Stimulated activated effector memory CD8-positive, alpha-beta T cell treated with anti-CD3 and anti-CD28 coated beads, Interleukin-12 subunit alpha, Interleukin-12 subunit beta, amount 100 ng/mL, for 72 hours (primary cell): Measurements from ENCODE around the gene GRK7.
"Not testable (repeated sequence)": the region's sequence is repeated elsewhere in the genome, so short reads cannot be mapped to it uniquely, and the experiment has no call there.

Experiments
- ATAC-seq: fragments of 150-1000 bp; cut with Tn5 transposase; 2 replicates; pipeline ENCODE4 v1.10.0; 2021
- DNase-seq, 2 donors: peaks; one replicate each; pipeline ENCODE4 v3.0.0; 2021 to 2022; ENCODE audit warnings: low spot score in 2 of 2
- H3K27ac Mint-ChIP-seq: one replicate; pipeline ENCODE4 v1.8.0; 2022; ENCODE audit warnings: mild to moderate bottlenecking, mixed read lengths
- H3K36me3 Mint-ChIP-seq: one replicate; pipeline ENCODE4 v1.8.0; 2022; ENCODE audit warnings: mild to moderate bottlenecking, mixed read lengths
- H3K4me1 Mint-ChIP-seq: one replicate; pipeline ENCODE4 v1.8.0; 2022; ENCODE audit warnings: mixed read lengths
- H3K4me3 Mint-ChIP-seq: one replicate; pipeline ENCODE4 v1.8.0; 2022; ENCODE audit warnings: mild to moderate bottlenecking, mixed read lengths
- H3K9me3 Mint-ChIP-seq: one replicate; pipeline ENCODE4 v1.8.0; 2022; ENCODE audit warnings: mixed read lengths

GRK7 gene

DNA sequence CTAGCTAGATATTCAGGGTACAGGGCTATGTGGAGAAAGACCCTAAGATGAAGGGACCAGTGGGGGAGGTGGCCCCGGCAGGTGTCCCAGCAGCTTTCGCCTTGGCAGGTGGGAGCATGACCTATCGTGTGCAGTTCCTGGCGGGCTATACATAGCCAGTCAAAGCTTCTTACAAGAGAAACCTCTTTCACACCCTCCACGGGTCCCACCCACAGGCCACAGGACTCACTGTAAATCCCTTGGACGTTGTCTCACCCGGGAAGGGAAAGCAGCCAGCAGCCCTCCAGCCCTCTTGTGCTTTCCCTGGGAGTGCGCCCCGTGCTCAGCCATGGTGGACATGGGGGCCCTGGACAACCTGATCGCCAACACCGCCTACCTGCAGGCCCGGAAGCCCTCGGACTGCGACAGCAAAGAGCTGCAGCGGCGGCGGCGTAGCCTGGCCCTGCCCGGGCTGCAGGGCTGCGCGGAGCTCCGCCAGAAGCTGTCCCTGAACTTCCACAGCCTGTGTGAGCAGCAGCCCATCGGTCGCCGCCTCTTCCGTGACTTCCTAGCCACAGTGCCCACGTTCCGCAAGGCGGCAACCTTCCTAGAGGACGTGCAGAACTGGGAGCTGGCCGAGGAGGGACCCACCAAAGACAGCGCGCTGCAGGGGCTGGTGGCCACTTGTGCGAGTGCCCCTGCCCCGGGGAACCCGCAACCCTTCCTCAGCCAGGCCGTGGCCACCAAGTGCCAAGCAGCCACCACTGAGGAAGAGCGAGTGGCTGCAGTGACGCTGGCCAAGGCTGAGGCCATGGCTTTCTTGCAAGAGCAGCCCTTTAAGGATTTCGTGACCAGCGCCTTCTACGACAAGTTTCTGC lies 15.0 kb downstream of the GRK7 start:
- no peak for DNase-seq
- Mint-ChIP-seq H3K27ac (no peak overlapping the region), H3K4me3 (no peak overlapping the region), H3K9me3 (no peaks in the 10 kb centered on the region), H3K36me3 (no peaks in the 10 kb centered on the region), H3K4me1 (no peaks in the 10 kb centered on the region)
- no peak for ATAC-seq

DNA sequence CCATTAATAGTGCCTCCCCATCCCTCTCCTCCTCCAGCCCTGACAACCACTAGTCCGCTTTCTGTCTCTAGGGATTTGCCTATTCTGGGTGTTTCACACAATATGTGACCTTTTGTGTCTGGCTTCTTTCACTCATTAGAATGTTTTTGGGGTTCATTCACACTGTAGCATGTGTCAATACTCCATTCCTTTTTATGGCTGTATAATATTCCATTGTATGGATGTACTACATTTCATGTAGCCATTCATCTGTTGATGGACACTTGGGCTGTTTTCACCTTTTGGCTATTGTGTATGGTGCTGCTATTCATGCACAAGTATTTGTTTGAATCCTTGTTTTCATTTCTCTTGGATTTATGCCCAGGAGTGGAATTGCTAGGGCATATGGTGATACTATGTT lies 16.5 kb downstream of the GRK7 start:
- Mint-ChIP-seq H3K4me3 (no peak overlapping the region), H3K9me3 (no peaks in the 10 kb centered on the region), H3K4me1 (no peaks in the 10 kb centered on the region), H3K27ac (no peak overlapping the region), H3K36me3 (no peaks in the 10 kb centered on the region)
- ATAC-seq (no peak), DNase-seq (no peak)

- DNase-seq (no peak), ATAC-seq (no peak)
- no peaks in the 10 kb centered on the region for H3K4me1 Mint-ChIP-seq
- no peak overlapping the region for H3K4me3 Mint-ChIP-seq
- H3K27ac Mint-ChIP-seq: no peak overlapping the region
- no peaks in the 10 kb centered on the region for H3K9me3 Mint-ChIP-seq
- H3K36me3 Mint-ChIP-seq: no peaks in the 10 kb centered on the region
Measured at GRCh38 chr3:141782386-141782932, 19.3 kb downstream of the GRK7 start.

DNA sequence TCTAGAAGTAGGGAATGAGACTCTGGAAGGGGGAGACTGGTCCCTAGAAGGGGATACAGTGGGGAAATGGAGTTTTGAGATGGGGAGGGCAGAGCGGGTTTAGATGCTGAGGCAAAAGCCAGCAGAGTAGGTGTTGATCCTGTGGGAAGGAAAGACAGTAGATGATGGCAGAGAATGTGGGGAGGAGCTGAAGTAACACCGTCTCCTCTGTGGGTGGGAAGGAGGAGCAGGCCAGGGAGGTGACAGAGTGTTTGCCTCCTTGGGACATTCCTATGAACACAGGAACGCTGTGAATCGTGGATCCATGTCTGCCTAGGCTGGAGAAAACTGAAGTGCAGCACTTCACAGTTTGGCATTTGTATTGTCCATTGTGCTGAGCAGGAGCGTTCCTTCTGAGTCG lies 20.4 kb downstream of the GRK7 start:
- no peak overlapping the region for H3K27ac Mint-ChIP-seq

GRCh38 chr3:141784096-141784495 lies 20.9 kb downstream of the GRK7 start:
- DNase-seq (no peak), ATAC-seq (no peak)
- no peak overlapping the region for H3K4me3 Mint-ChIP-seq
- H3K27ac Mint-ChIP-seq: no peak overlapping the region
- no peaks in the 10 kb centered on the region for H3K9me3 Mint-ChIP-seq
- no peaks in the 10 kb centered on the region for H3K4me1 Mint-ChIP-seq
- H3K36me3 Mint-ChIP-seq: no peaks in the 10 kb centered on the region

More for the DNA sequence above, 20.4 kb downstream of the GRK7 start:
- no peak overlapping the region for H3K4me3 Mint-ChIP-seq
- no peak for ATAC-seq
- no peak for DNase-seq
- H3K36me3 Mint-ChIP-seq: no peaks in the 10 kb centered on the region
- no peaks in the 10 kb centered on the region for H3K9me3 Mint-ChIP-seq
- no peaks in the 10 kb centered on the region for H3K4me1 Mint-ChIP-seq

DNA sequence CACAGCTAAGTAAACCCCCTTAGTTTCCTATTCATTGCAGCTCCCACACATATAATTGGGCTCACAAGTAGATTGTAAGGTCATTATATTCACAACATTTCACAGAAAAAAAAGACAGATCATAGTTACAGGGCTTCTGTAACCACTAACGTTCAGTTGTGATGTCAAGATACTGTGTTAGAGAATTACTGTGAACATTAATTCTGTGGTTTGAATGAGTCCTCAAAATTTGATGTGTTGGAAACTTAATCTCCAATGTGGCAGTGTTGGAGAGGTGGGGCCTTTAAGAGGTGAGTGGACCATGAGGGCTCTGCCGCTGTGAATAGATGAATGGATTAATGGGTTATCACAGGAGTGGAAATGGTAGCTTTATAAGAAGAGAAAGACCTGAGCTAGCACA lies 21.3 kb downstream of the GRK7 start:
- Mint-ChIP-seq H3K27ac (no peak overlapping the region), H3K36me3 (no peaks in the 10 kb centered on the region), H3K9me3 (no peaks in the 10 kb centered on the region), H3K4me3 (no peak overlapping the region), H3K4me1 (no peaks in the 10 kb centered on the region)
- ATAC-seq (no peak), DNase-seq (no peak)

GRCh38 chr3:141788149-141788548 lies 24.9 kb downstream of the GRK7 start:
- ATAC-seq (no peak), DNase-seq (no peak)
- no peaks in the 10 kb centered on the region for H3K36me3 Mint-ChIP-seq
- no peaks in the 10 kb centered on the region for H3K9me3 Mint-ChIP-seq
- H3K27ac Mint-ChIP-seq: peak overlapping the region; percentile 59
- H3K4me3 Mint-ChIP-seq: no peak overlapping the region
- no peaks in the 10 kb centered on the region for H3K4me1 Mint-ChIP-seq

- H3K27ac Mint-ChIP-seq, H3K4me3 Mint-ChIP-seq: not testable (repeated sequence)
Measured at GRCh38 chr3:141788750-141789149, 25.5 kb downstream of the GRK7 start.

DNA sequence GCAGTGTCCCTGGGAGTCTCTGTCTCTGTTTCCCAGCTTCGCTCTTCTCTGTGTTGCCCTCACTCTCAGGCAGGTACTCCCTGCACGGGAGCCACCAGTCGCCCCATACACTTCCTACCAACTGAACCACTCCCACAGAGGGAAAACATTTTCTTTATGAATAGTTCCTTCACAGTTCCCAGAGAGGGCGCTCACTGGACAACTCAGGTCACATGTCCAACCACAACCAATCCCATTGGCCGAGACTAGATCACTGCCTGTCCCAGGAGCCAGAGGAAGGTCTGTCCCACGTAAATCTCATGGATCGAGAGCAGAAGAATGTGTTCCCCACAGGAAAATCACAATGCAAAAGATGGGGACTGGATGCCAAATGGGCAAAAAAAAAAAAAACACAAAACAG lies 26.1 kb downstream of the GRK7 start:
- DNase-seq (no peak), ATAC-seq (peak; percentile 26)
- Mint-ChIP-seq H3K4me3 (no peak overlapping the region), H3K27ac (no peak overlapping the region), H3K4me1 (peaks cover 4% of the 10 kb centered on the region), H3K36me3 (no peaks in the 10 kb centered on the region), H3K9me3 (no peaks in the 10 kb centered on the region)

More at GRCh38 chr3:141788750-141789149, 25.5 kb downstream of the GRK7 start:
- not testable (repeated sequence) for H3K36me3 Mint-ChIP-seq, DNase-seq, ATAC-seq, H3K4me1 Mint-ChIP-seq, H3K9me3 Mint-ChIP-seq

GRCh38 chr3:141790171-141790570 lies 27.0 kb downstream of the GRK7 start:
- no peak for DNase-seq
- Mint-ChIP-seq H3K4me3 (no peak overlapping the region), H3K4me1 (peaks cover 13% of the 10 kb centered on the region)

DNA sequence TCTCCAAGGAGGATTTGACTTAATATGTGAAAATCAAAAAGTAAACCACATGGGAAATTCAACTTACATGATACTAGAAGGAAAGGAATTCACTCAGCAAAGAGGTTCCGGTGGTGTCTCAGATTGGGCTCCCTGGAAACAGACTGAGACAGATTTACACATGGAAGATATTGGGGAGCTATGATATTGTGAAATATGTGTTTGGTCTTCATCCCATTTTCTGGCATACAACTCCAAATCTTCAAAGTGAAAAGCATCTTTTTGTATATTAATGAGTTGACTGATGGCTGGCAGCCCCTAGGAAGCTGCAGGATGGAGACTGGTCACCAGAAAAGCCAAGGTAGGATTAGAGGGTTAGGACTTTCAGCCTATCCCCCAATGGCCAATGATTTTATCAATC lies 29.3 kb downstream of the GRK7 start:
- no peak for DNase-seq
- Mint-ChIP-seq H3K4me3 (no peak overlapping the region), H3K4me1 (peaks cover 33% of the 10 kb centered on the region), H3K9me3 (no peaks in the 10 kb centered on the region), H3K36me3 (peaks cover 8% of the 10 kb centered on the region), H3K27ac (no peak overlapping the region)
- ATAC-seq: no peak

More at GRCh38 chr3:141790171-141790570, 27.0 kb downstream of the GRK7 start:
- H3K36me3 Mint-ChIP-seq: no peaks in the 10 kb centered on the region
- H3K27ac Mint-ChIP-seq: no peak overlapping the region
- H3K9me3 Mint-ChIP-seq: no peaks in the 10 kb centered on the region
- ATAC-seq: no peak

DNA sequence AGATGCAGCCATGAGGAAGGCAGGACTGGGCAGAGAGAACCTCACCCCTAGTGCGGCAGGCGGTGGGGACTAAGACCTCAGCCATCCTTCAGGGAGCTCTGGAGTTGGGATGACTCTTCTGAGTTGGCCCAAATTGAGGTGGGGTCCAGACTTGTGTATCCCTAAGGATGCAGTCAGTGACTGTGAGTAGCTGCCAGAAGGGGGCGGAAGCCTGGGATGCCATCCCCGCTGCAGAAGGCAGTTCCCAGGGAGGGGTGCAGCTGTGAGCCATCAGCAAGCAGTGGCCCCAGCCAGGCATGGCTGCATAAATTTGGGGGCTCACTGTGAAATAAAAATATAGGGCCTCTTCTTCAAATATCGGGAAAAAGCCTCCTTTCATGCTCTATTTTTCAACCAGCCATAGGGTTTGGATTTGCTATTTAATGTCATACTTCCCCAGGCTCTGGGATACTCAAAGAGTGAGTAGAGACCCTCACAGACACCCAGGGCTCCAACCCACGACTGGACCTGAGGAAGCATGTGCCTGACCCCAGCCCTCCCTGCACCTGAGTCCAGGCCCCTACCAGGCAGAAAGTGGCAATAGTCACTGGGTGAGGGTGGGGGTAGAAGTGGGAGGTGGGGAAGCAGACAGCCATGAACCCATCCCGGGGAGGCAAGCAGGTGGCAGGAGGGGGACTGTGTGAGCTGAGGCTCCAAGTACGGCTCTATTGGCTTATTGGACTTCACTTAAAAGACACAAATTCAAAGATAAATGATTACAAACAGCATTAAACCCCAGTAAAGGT lies 30.5 kb downstream of the GRK7 start:
- Mint-ChIP-seq H3K36me3 (peaks cover 8% of the 10 kb centered on the region), H3K27ac (peak overlapping the region; percentile 98), H3K9me3 (no peaks in the 10 kb centered on the region), H3K4me1 (peaks cover 45% of the 10 kb centered on the region), H3K4me3 (no peak overlapping the region)
- ATAC-seq: no peak
- no peak for DNase-seq

DNA sequence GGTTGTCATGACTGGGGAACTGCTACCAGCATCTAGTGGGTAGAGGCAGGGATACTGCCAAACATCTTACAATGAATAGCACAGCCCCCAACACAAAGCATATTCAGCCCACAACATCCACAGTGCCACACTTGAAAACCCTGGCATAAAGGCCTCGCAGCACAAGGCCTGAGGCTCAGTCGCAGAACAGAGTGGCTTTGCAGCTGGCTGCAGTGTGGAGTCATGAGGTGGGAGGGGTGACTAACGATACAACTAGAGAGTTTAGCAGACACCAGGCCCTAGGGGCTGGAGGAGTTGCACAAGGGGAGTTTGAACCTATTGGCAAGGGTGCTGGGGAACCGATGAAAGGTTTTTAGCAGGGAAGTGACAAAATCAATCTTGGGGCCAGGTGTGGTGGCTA lies 32.1 kb downstream of the GRK7 start:
- Mint-ChIP-seq H3K9me3 (no peaks in the 10 kb centered on the region), H3K4me3 (peak overlapping the region; percentile 81), H3K27ac (peak overlapping the region; percentile 98), H3K36me3 (peaks cover 8% of the 10 kb centered on the region), H3K4me1 (peaks cover 51% of the 10 kb centered on the region)
- DNase-seq (no peak), ATAC-seq (no peak)

- H3K27ac Mint-ChIP-seq: peak overlapping the region; percentile 98
- DNase-seq: no peak
- no peak for ATAC-seq
- H3K36me3 Mint-ChIP-seq: peaks cover 8% of the 10 kb centered on the region
- no peaks in the 10 kb centered on the region for H3K9me3 Mint-ChIP-seq
- peak overlapping the region; percentile 81 for H3K4me3 Mint-ChIP-seq
- peaks cover 51% of the 10 kb centered on the region for H3K4me1 Mint-ChIP-seq
Measured at GRCh38 chr3:141795741-141796080, 32.5 kb downstream of the GRK7 start.

DNA sequence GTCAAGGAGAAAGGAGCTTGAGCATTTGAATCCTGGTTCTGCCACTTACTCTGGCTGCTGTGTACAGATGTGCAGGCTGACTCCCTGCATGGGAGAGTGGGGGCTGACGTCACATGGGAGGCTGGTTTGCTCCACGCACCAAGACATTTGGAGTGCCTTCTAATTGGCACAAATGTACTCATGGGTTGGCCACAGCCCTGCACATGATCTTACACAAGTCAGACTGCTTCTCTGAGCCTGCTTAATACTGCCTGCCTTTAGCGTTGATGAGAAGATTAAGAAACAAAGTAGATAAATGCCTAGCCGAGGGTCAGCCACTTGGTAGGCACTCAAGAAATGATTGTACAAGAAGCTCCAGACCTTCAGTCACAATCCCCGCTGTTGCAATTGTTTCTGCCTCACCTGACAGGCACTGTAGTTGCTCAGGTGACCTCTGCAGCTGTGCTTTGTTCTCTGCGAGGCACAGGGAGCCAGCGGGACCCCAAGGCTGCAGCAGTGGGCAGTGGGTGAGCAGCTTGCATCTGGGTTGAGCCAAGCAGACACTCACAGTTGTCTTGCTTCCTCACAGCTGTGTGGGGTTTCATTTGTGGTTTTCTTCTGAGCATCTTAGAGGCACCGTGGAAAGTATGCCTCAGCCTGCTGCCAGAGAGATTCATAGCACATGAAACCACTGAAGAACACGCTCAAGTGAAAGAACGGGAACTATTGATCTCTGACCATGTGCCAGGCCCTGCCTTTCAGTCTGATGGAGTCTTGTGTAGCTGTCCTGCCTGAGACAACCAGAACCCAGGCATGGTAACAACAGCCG lies 33.1 kb downstream of the GRK7 start:
- Mint-ChIP-seq H3K9me3 (no peaks in the 10 kb centered on the region), H3K36me3 (peaks cover 8% of the 10 kb centered on the region), H3K27ac (peak overlapping the region; percentile 98), H3K4me1 (peaks cover 51% of the 10 kb centered on the region), H3K4me3 (peak overlapping the region; percentile 81)
- DNase-seq: peak; percentile 54 to 88
- peak; percentile 95 for ATAC-seq
